ENCODE results near the gene SOX21.
"Not testable (repeated sequence)": the region's sequence is repeated elsewhere in the genome, so short reads cannot be mapped to it uniquely, and the experiment has no call there.

Gene SOX21

DNA sequence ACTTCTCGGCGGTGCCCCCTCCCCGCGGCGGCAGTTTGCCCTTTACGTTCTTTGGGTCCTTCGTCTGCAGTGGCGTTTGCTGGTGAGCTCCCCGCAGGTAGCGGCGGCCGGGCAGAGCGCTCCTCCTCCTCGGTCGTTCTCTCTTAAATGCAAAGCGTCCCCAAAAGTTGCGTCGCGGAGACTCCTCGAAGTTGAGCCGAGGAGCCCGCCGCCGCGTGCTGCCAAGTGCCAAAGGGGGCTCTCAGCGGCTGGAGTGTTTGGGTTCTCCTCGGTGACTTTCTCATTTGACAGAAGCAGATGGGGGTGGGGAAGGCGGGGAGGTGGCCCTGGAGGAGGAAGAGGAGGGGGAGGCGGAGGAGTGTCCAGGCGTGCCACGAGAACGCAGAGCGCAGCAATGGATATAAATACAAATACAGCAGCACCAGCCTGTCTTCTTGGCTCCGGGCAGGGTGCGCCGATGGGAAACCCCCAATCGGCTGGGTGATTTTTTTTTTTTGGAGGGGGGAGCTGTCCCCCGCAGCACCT lies at the start of gene SOX21:
SOX21 (minus strand) TSS at position 259 of the 525 bp plus-strand sequence. CDS start 496 bp downstream, outside the sequence.
- no peak for DNase-seq (ENCODE audit: extremely low read depth in 1 of 2, low read depth in 1 of 2)

DNA sequence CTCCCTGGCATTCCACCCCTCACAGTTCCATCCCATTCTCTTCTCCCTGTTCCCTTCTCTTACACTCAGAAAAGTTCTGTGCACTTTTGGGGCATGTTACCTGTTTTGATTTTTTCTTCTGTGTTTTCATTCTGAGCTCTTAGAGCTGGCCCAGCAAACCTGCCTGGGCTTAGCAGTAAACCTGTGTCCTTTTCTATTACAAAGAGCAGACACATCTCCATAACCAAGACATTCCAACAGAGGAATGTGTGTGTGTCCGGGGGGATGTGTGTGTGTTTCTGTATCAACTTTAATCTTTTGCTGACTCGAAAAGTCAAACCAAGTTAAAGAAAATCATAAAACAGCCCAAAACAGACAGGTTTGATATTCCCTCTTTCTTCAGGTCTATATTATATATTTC lies 49.1 kb upstream of the SOX21 start:
- DNase-seq (ENCODE audit: extremely low read depth in 1 of 2, low read depth in 1 of 2), result no peak

DNA sequence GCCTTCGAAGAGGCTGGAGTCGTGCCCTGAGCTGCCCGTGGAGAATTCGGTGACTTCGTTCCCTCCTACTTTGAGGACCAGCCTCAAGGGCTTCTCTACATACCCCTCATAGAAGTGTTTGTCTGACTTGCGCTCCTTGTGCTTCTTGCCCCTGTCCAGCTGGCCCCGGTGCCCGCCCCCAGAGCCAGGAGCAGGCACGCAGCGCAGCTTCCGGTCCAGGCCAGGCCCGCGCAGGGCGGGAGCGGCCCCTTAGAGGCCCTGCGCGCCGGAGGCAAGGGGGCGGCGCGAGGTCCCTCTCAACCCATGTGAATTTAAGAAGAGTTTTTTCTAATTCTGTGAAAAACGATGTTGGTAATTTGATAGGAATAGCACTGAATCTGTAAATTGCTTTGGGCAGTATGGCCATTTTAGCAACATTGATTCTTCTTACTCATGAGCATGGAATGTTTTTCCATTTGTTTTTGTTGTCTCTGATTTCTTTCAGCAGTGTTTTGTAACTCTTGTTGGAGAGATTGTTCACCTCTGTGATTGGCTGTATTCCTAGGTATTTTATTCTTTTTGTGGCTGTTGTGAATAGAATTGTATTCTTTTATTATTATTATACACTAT lies 46.9 kb upstream of the SOX21 start:
- no peak for DNase-seq (ENCODE audit: extremely low read depth in 1 of 2, low read depth in 1 of 2)

DNA sequence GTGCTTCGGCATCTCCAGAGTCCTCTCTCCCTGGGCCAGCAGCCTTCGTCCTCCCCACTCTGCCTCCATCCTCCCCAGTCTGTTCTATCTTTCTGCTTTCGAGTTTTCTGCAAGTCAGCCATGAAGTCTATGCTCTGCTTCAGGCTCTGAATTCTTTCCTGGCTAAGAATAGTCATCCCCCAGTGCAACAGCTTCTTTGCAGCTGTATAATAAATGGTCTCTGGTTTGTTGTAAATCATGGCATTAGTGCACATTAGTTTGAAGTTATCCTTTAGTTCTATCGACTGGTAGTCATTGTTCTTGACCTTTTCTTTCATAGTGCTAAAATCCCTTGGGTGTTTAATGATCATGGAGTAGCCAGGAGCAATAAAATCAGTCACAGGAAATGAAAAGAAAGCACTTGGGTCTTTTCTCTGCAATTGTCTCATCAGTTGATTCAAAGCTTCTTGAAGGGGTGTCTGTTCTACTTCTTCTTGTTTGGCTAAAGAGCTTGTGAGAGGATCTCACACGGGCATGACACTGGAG lies 46.2 kb upstream of the SOX21 start:
- no peak for DNase-seq (ENCODE audit: extremely low read depth in 1 of 2, low read depth in 1 of 2)

DNA sequence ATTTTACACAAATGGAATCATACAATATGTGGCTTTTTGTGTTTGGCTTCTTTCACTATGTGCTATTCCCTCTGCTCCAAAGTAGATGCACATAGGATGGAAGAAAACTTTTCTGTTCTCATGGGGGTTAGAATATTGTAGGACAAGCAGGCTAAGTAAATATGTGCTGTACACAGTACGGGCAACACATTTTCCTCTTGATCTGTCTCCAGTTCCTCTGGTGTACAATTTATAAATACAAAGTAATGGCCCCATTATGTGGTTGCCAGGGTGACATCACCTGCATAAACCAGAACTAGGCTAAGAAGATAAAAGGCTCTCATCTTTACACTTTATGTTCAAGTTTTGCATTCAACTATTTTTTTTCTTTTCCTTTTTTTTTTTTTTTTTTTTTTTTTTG lies 41.0 kb upstream of the SOX21 start:
- no peak for DNase-seq (ENCODE audit: extremely low read depth in 1 of 2, low read depth in 1 of 2)

DNA sequence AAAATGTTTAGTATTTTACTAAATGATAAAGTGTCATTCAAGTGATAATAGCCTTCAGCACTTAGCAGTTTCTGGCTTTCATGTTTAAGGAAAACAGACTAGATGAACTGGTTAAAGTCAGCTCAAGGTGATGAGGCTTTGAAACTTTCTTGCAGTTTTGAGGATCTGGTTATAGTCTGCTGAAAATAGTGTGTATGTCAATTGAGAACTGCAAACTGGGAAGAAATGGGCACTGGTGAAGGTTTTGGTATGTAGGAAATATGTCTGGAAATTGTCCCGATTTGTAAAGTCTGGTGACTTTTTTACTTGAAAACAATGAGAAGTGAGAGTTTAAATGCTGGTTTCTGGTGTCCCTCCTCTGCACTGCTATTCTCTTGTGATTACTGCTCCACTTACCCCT lies 36.8 kb upstream of the SOX21 start:
- no peak for DNase-seq (ENCODE audit: extremely low read depth in 1 of 2, low read depth in 1 of 2)

DNA sequence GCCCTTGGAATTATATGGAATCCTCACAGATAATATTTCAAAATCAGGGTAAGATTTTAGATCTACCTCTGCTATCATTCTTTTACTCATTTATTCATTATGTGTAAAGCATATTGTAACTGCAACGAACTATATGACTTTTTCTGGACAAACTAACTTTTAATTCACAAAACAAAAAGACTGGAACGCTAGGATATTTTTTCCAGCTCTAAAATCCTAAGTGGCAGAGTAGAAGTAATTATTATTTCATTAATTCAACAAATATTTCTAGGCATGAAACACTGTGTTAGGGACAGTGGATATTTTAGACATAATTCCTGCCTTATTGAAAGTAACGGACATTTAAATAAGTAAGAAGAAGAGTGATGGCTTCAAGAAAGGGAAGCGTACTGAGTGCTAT lies 26.9 kb upstream of the SOX21 start:
- DNase-seq (ENCODE audit: extremely low read depth in 1 of 2, low read depth in 1 of 2), result no peak

DNA sequence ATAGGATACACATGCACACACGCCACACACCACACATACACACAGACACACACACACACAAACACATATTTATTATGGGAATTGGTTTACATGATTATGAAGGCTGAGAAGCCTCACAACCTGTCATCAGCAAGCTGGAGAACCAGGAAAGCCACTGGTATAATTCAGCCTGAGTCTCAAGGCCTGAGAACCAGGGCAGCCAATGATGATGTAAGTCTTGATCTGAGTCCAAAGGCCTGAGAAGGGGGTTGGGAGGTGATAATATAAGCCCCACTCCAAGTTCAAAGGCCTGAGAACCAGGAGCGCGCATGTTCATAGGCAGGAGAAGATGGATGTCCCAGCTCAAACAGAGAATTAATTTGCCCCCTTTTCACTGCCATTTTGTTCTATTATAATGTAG lies 18.7 kb upstream of the SOX21 start:
- DNase-seq (ENCODE audit: extremely low read depth in 1 of 2, low read depth in 1 of 2), result no peak

DNA sequence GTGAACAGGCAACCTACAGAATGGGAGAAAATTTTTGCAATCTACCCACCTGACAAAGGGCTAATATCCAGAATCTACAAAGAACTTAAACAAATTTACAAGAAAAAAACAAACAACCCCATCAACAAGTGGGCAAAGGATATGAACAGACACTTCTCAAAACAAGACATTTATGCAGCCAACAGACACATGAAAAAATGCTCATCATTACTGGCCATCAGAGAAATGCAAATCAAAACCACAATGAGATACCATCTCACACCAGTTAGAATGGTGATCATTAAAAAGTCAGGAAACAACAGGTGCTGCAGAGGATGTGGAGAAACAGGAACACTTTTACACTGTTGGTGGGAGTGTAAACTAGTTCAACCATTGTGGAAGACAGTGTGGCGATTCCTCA lies 17.6 kb upstream of the SOX21 start:
- not testable (repeated sequence) for DNase-seq (ENCODE audit: extremely low read depth in 1 of 2, low read depth in 1 of 2)

DNA sequence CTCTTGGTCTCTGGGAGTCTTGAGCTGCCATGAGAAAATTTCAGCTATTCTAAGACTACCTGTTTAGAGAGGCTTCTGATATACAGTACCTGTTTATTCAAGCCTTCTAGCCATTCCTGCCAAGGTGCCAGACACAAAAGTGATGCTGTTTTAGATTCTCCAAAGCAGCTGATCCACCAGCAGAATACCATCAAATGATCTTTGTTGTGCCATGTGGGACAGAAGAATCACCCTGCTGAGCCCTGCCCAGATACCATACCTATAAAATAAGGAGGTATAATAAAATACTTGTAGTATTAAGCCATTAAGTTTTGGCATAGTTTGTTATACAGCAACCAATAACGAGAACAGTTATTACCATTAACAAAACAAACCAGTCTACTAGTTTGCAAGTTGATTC lies 14.1 kb upstream of the SOX21 start:
- DNase-seq (ENCODE audit: extremely low read depth in 1 of 2, low read depth in 1 of 2), result no peak

DNA sequence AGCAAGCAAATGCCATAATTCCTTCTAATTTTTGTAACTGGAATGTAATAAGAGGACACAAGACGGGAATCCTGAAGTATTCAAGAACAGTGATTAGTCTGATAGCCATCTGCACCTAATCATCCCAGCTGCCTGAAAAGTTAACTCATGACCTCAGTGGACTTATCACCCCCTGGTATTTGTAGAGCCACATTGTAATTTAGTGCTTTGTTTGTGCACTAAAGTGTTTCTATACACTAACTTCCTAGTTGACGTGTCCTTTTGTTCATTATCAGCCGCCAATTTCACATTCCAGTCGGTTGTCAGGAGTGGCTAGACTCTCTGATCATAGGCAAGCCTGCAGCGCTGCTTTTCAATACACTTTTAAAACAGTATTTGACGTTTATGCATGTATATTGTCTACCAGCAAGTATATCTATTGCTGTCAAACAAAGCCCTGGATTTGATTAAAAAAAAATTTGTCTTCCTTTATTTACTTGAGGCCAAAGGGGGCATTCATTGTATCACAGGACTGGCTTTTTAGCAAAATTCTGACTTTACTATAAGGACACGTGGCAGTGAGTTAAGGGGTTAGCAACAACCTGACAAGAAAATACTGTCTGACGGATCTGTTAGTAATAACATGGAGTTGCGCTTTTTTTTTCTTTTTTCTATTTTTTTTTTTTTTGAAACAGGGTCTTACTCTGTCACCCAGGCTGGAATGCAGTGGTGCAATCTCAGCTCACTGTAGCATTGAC lies 10.4 kb upstream of the SOX21 start:
- DNase-seq (ENCODE audit: extremely low read depth in 1 of 2, low read depth in 1 of 2), result no peak

DNA sequence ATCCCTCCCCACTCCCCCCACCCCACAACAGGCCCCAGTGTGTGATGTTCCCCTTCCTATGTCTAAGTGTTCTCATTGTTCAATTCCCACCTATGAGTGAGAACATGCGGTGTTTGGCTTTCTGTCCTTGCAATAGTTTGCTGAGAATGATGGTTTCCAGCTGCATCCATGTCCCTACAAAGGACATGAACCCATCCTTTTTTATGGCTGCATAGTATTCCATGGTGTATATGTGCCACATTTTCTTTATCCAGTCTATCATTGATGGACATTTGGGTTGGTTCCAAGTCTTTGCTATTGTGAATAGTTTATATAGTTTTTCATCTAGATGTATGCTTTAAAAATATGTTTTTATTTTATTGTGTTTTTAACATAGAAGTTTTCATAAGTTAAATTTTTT lies 6.4 kb upstream of the SOX21 start:
- not testable (repeated sequence) for DNase-seq (ENCODE audit: extremely low read depth in 1 of 2, low read depth in 1 of 2)

DNA sequence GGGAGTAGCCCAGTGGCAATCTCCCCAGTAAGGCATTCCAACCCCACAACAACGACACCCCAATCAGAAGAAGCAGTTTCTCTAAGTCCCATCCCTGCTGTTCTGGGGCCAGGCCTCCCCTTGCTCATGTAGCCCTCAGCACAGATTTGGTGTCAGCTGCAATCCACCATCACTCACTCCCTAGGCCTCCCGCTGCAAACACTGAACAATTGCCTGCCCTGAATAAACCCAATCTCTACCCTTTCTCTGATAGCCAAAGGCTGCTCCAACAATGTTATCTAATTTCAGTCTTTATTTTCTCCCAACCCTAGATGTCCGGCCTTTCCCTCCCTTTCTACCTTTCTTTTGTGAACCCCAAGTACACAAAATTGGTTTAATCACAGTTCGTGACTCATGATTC lies 5.6 kb upstream of the SOX21 start:
- no peak for DNase-seq (ENCODE audit: extremely low read depth in 1 of 2, low read depth in 1 of 2)

DNA sequence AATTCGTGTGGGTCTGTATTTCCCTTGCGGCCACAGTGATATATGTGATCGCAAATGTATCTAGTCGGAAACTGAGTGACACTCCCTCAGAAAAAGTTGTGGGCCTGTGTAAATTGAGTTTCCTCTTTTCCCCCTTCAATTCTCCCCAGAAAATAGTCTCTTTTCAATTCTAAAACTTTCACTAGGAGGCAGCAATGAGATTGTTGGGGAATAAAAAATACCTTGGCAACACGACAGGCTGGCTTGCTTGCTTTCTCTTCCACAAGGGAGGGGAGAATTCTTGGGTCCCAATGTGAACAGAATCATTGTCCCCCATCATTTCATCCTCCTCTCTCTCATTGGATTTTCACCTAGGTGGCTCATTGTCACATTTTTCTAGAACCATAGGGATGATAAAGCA lies 3.7 kb upstream of the SOX21 start:
- DNase-seq (ENCODE audit: extremely low read depth in 1 of 2, low read depth in 1 of 2), result no peak

DNA sequence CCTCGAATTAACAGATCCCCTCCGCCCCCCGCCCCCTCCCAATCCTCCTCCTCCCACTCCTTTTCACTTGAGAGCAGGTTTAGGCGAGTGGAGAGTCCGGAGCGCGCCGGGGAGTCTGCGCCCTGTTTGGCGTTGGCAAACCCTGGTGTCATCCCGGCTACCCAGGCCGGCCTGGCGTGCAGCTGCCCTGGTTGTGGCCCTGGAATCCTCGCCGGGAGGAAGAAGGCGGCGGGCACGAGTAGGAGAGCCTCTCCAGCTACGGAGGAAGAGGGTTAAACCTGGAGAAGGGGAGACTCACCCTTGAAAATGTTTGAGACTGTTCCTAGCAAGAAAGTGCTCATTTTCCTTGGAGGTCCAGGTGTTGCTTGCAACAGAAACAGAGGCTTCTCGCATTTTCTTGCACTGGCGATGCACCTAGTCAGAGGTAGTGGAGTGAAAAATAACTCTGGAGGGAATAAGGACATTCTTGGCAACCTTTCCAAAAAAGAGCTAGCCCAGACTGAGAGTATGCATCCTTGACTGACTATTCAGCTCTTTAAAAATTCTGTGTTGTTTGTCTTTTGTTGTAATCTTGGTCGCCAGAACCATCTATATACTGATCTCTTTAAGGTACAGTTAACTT lies 1.3 kb upstream of the SOX21 start:
- no peak for DNase-seq (ENCODE audit: extremely low read depth in 1 of 2, low read depth in 1 of 2)

DNA sequence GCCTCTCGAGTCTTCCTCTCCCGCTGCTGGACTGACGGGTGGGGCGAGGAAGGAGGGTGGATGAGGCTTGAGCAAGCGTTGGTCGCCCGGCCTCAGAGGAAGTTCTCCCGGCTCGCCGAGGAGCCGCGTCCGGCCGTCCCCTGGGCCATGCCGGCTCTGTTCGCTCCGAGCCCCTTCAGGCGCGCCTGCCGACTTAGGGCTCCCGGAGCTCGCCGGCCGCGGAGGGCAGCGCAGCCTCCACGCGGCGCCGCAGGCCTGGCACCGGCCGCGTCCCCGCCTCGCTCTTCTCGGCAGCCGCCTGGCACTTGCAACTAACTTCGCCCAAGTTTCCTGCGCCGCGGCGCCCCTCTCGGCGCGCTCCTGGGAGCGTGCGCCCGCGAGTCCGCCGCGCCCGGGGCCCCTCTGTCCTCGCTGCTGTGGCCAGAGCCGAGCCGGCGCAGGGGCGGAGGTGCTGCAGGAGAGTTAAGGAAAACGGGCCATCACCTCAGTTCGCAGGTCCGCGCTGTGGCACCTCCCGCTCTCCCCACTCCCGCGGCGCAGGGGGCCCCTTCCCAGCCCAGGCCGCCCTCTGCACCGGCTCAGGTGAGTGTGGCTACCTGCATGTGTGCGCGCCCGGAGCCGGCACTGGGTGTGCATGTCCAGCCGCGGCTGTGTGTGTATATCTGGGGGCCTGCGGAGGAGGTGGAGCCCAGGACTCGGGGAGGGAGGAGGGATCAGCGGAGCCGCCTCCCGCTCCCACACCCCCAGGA lies 641 bp upstream of the SOX21 start:
- DNase-seq (ENCODE audit: extremely low read depth in 1 of 2, low read depth in 1 of 2), result no peak

DNA sequence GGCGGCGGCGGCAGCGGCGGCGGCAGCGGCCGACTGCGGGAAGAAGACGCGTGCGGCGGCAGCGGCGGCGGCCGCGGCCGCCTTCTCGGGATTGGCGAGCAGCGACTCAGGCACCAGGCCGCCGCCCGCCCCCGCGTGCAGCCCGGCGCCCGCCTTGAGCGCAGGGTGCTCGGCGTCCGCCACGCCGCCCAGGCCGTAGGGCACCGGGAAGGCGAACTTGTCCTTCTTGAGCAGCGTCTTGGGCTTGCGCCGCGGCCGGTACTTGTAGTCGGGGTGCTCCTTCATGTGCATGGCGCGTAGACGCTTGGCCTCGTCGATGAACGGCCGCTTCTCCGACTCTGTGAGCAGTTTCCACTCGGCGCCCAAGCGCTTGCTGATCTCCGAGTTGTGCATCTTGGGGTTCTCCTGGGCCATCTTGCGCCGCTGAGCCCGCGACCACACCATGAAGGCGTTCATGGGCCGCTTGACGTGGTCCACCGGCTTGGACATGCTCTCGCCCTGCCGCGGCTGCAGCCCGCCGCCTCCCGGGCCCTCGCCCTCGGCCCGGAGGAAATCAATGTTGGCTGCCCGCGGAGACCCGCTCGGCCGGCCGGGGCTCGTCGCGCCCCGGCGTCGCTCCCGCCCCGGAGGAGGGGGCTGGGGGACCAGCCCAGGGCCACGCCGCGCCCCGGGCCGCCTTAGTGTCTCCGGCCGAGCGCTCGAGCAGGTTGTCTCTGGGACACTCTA lies 621 bp downstream of the SOX21 start:
- no peak for DNase-seq (ENCODE audit: extremely low read depth in 1 of 2, low read depth in 1 of 2)

DNA sequence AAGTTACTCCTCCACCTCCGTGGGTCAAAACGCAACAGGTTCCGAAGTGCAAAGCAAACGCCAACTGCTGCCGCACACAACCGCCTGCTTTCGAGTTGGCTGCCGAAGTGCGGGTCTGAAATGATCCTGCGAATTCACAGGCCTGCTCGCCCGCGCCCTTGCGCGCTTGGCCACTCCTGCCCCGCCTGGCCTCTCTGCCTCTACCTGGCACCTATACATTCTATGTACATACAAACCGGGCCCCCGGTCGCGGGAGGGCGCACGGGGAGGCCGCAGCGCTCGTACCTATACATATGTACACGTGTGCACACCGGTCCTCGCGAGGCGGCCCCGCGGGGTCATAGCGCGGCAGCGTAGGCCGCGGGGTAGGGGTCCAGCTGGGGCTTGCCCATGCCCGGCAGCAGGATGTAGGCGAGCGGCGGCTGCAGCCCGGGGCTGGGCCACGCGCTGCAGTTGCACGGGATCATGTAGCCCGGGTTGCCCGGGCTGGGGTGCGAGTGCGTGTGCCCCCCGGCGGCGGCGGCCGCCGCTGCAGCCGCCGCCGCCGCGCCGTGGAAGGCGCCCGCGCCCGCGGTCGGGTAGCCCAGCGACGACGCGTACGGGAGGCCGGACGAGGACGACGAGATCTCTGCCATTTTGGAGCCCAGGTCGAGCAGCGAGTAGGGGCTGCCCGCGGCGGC lies 1.3 kb downstream of the SOX21 start:
- no peak for DNase-seq (ENCODE audit: extremely low read depth in 1 of 2, low read depth in 1 of 2)

DNA sequence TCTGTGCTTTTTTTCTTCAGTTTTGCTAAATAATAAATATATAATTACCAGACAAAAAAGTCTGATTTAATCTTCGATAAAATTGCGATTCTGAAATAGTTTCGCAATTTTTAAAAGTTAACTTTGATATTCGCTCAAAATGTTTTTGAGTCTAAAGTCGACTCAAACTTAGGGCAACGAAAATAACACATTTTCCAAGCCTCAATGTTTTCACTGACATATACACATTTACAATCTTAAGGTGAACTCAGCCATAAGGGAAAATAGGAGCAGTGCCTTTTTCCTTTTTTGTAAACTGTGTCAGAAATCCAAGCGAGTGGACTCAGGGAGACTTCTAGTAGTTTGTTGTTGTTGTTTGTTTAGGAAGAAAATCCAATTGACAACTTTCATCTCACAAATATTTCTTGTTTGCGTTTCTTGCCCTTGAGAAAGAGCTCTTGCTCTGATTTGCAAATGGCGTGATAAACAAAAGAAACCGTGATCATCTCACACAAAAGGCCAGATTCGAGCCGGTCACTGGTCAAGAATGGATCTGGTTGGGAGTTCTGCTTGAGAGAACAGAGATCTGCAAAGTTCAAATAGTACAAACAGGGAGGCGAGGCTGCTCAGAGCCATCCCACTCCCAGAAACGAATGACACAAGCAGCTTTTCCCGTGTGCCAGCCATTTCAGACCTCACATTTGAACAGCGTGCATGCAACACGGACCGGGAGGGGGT lies 2.1 kb downstream of the SOX21 start:
- no peak for DNase-seq (ENCODE audit: extremely low read depth in 1 of 2, low read depth in 1 of 2)

All from activated CD8-positive, alpha-beta memory T cell treated with anti-CD3 and anti-CD28 coated beads for 1 hour (primary cell).